SKM-1 treated with dmso at 0.1 percent for 144 hours (cell line): ENCODE results near the gene ARGLU1.

Experiments used
- DNase-seq: peaks from one replicate; lab custom pipeline; 2025; ENCODE audit not compliant: unreplicated experiment; lab: John Stamatoyannopoulos, UW

ARGLU1 gene

DNA sequence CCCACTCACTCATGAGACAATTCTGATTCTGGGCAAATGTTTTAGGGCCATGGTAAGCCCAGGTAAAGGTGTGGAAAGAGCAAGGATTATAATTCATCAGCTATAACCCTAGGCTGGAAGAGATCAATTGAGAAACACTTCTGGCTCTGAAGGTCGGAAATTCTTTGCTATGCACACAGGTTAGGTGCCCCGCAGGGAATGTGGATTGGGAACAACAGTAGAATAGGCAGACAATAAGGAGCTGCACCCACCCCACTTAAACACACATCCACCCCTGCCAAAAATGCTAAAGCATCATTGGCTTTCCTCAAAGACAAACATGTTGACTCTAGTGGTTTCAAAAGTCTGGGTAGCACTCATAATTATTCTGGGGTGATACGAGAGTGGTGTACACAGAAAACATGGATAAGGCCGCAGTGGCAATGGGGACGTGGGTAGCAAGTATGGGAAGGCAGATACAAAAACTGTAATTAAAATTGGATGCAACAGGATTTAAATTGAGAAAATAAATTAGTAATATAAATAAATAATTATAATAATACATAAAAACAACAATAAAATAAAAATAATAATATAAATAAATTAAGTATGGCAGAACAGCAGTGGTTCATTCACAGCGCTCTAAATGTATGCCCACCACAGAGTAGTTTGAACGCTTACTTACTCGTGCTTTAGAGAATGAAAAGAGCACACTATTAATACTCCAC lies 41.0 kb downstream of the ARGLU1 start:
- no peak for DNase-seq

DNA sequence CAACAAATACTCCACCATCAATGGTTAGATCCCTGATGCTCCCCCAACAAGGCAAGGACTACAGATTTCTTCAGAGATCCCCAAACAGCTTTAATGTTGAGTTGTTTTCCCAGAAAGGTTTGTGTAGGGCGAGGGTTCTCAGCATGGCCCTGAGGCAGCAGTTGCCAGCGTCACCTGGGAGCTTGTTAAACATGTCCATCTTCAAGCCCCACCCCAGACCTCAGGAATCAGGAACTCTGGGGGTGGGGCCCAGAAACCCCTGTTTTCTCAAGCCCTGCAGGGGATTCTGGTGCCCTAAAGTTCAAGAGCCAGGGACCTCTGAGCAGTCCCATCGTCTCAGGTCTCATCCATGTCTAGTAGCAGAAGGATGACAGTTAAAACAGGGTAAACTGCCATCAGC lies 42.1 kb downstream of the ARGLU1 start:
- no peak for DNase-seq

DNA sequence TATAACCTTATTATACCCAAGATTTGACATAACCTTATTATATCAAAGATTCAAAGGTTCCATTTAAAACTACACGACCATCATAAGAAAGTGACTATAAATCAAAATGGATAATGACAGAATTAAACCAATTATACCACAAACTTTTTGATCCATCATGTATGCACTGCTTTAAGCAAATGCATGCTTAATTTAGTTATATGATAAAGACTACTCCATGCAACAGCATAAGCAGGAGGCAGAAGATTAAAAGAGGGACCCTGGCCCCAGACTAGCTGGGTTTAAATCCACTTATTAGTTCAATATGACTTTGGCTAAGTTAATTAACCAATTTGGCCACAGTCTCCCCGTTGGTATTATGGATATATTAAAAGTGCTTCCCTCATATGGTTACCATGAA lies 43.8 kb downstream of the ARGLU1 start:
- DNase-seq: no peak

DNA sequence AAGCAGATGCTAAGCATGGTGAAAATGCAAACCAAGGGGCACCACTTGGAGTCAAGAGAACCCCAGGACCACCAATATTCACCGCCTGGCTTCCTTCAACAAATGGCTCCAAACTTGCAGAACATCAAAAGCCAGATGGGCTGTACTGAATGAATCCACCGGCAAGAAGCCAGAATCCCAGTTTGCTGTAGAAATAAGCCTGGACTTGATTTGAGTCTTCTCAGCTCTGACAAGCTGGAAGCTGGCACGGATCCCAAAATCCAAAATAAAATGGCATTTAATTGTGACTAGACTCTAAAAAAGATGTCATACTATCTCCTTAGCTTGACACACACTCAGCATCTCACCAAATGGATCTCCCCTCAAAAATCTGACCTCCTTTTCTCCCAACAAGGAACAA lies 44.4 kb downstream of the ARGLU1 start:
- DNase-seq: no peak

DNA sequence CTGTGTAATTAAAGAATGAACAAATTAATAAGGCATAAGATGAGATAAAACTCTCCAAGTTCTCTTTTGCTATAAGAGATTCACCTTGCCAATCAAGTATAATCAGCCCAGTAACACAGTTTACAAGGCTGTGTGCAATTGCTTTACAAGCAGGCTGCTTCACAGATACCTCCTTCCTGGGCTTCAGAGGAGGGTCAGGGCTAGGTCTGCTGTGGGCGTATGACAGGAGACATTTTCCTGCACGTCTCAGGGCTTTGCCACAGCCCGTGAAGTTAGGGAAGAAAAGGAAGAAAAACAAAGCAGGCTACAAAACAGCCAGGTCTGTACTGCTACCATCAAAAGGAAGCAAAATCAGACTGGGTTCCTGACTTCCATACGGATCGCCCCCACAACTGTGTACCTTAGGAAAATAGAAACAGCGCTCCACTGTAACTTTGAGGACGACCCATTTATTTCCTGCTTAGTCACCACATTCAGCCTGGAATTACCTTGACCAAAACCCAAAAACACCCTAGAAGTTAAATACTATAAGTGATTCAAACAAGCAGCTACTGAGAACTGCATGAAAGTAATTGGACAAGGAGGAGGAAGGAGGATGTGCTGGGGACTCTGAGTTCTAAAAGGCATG lies 44.9 kb downstream of the ARGLU1 start:
- DNase-seq: no peak

DNA sequence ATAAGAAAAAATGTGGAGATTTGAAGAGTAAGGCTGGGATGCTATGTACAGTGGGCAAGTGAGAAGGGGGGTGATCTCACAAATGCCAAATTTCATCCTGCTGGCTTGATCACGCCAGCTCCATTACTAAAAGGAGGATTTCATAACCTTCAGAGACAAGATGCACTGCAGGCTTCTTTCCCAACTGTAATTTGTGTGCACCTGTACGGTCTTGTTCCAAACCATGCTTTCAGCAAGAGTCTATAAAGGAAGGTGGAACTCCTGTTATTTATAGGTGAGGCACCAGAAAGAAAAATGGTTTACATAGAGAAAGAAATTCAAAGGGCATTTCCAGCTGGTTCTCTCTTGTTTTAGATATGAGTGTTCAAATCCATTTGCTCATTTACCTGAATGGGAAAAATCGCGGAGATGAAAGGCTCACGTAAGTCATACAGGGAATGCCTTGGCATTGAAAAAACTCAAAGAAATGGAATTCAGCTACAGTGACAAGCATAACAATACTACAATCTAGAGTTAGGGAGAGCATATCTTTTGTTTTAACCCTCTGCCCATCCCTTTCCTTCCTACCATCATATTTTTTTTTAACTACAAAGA lies 45.7 kb downstream of the ARGLU1 start:
- DNase-seq: no peak

DNA sequence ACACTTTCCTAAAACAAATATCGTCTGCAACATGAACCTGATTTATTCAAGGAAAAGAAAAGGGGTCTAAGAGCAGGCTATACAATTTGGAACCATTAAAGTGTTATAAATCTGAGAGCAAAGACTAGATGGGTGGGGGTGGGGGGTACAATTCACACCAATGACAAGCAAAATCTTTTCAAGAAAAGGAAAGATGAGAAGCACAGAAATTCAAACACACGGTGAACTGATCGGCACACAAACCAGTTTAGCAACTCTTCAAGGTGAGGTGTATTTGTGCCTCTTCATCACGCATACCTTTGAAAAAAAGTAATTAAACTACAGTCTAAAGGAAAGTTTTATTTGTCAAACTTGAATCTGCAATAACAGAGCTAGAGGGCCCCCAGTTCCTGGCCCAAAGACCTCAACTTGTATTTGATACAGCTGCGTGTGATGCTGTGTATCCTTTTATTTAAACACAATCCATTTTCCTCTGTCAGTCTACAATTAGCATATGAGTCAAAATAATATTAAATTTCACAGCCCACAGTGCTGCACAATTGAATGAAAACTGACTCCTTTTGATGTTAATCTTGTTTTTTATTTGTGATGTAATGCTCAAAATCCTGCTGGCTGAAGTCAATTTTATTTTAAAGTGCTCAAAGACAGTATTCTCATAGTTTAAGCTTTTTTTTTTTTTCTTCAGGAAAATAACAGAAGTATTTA lies 46.7 kb downstream of the ARGLU1 start:
- no peak for DNase-seq

DNA sequence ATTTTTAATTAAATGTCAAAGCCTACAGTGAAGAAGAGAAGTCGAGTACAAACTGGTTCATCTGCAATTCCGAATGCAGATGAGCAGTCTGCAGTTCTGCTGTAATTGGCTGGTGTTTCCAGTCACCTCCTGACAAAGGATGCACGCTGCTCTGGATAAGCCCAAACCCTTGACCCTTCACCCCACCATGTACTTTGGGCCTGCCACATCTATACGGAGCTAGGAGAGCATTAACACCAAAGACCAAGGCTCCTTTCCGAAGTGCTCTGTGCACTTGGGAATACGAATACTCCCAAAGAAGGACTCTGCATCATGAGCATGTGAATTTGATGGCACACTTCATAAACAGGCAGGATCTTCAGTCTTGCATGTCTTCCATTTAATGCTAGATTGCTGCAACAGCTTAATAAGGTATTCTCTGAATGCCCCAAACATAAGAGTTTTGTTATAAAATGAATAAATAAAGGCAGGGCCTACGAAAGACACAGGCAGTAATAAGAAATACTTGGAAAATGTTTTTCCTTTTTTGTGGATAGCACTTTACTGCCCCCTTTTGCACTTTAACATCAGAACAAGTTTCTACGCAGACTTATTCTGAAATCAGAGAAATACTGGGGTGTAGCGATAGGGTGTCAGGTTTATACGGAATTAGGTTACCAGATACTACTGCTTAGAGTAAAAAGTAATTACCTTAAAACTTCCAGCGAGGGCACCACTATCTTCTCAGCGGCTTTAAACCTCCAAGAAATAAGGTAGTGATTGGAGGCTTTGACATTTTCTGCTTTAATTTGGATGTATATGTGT lies 47.5 kb downstream of the ARGLU1 start:
- DNase-seq: no peak

DNA sequence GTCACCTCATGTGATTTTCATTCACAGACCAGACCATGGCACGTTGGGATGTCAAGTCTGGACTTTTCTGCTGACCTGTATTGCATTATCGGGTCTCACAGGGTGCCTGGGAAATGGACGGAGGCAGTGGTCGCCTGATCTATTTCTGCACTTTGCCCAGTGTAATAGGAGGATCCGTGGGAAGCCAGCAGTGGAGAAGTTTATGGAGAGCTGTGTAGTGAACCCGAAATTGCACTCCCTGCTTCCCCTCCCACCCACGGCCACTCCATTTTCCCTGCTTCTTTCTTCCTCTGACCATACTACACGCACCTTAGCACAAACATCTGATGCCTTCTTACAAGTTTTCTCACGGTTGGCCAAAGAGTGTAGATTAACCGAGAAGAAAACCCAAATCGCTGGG lies 49.4 kb downstream of the ARGLU1 start:
- no peak for DNase-seq

DNA sequence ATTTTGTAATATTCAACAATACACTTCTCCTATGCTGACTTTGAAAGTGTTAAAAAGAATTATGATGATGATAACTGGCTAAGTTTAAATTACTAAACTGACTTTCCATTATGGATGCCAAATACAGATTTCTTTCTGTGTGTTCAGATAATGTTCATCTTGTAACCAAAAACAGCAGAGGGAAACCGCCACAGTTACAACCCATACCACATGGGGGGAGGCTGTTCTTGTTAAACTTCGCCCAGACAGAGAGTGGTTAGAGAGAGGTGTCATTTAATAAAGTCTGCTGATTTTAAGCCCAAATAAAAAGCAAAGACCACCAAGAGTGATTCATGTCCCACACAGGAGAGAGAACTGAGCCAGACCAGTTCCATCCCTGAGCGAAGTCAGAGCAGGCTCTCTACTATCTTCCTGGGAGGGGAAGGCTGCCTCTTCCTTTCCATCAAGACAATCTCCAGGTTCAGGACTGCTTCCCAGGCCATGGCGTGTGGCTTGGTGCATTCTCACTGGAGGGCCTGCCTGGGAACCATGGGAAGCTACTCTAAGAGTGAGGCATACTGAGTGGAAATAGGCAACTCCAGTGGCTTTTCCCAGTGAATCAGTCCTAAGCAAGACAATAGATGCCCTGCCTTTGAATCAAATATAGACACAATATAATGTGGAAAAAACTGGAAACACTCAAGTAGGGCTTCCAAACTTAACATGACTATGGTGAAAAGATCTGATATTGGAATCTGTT lies 50.7 kb downstream of the ARGLU1 start:
- DNase-seq: no peak

DNA sequence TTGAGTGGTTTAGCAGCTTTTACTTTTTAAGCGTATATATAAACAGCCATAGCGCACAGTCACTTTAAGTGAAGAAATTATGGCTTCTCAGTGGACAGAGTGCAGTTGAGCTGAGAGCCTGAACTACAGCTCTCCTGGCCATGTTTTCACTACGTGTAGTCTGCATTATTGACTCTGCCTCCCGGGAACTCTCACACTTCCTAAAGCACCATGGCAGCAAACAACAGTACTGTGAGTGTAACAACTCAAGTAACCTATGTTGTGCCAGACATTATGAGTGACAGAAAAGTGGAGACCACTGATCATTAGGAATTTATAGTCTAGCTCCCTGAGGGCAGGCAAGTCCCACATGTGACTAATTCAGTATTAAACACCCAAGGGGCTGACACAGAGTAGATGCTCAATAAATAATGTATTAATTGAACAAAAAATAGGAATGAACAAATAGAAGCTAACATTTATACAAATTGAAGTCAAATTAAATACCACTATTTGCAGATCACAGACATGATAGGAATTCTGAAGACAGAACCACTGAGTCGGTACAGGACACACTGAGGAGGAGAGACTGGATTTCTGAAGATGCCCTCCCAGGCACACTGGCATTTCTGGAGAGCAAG lies 52.2 kb downstream of the ARGLU1 start:
- no peak for DNase-seq

DNA sequence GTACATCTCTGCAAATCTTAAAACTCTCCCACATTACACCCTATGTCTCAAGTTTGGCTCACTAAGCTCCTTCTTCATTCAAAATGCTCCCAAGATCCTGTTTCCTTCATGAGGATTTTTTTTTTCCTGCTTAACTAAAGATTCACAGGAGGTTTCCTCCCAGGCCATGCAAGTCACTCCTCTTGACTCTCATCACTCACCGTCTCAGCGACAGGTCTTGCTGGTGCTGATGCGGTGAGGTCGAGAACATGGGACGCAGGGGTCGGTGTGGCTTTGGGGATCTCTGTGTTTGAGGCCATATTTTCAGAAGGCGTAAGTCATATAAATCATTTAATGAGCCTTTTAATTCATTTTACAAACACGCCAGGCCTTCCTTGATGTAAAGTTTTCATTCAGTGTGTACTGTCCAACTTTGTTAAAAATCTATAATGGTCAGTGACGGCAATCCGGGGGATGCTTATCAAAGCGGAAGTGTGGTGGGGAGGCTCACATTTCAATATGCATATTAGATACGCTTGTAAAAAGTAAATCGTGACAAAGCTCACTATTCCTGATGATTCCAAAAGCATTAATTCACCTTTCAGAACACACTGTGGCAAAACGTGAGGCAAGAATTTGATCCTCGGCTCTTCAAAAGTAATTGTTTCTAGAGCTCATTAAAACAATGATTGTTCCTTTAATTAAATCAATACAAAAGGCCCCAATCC lies 52.9 kb downstream of the ARGLU1 start:
- no peak for DNase-seq

DNA sequence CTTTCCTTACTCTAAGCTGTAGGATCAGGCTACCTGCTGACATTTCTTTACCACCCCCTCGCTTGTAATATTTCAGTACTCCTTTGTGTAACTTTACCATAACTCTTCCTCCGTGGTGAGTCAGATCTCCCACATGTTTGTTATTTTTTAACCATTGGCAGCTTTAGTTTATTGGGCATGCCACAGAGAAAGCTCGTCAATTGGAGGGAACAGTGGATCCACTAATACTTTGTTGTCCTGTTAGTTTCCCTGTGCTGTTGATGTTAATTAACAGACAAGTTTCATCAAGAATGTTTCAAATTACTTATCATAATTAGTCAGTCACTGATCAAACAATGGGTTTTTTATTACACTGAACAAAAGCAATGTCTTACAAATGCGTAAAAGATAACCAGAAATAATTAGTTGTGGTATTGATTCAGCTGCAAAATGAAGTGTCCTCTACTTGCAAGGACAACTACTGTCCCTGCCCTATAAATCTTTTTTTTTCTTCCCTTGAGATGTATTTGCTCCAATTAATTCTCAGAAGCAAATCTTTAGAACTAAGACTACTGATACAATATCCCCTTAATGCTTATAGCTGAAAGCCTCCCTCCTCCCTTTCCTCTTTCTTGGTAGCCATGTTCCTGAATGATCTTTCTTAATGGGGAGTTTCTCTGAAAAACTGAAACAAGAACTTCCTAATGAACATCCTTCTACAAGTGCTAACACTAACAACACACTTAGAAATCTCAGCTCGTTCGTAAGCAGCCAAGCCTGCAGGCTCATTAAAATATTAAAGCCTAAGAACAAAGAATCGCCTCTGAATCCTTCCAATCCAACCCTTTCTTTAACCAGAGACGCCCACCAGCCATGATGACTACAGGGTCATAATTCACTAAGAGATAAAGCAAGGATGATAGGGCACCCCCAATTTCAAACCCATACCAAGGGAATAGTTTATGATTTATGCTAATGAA lies 54.6 kb downstream of the ARGLU1 start:
- DNase-seq: no peak

DNA sequence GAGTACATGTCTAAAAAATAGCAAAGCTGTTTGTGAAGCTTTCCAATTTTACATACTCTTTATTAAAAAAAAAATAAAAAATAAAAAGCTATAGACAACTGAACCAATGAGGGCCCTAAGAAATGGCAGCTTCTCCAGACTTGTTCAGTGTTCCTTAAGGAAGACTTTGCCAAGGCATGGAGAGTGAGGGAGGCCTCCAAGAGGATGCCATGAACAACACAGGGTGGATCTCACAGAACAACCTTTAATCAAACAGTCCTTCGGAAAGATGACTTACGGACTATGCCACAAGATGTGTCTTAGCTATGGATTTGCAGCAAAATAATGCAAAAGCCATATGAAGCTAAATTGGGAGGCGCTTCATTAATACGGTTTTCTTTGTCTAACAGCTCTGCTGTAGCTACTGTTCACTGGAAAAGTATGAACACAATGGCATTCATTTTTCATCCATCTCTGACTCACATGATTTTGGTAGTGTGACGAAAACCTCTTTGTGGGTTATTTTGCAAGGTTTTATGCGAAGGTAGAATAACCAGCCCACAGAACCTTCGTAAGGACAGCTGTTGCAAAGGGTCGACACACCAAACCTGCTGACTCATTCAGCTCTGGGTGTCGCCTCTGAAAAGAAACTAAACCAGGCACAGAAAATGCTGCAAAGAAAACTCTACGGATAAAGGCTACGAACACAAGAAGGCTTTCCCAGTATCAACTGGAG lies 60.2 kb downstream of the ARGLU1 start:
- peak; percentile 43 for DNase-seq

DNA sequence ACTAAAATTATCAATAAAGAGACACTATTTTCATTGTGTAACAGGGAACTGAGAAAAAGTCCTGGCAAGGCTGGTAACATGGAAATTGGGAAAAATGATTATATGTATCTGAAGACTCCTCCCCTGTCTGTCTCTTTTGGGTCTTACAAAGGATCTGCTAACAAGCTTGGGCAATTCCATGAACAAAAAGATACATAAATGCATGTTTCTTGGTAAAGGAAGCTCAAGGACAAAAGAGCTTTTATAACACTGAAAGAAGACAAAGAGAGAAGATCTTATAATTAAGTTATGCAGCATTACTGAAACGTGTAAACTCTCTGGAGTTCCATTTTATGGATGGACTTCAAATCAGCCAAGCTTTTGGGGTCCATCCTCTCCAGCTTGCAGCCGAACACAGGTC lies 61.7 kb downstream of the ARGLU1 start:
- no peak for DNase-seq

DNA sequence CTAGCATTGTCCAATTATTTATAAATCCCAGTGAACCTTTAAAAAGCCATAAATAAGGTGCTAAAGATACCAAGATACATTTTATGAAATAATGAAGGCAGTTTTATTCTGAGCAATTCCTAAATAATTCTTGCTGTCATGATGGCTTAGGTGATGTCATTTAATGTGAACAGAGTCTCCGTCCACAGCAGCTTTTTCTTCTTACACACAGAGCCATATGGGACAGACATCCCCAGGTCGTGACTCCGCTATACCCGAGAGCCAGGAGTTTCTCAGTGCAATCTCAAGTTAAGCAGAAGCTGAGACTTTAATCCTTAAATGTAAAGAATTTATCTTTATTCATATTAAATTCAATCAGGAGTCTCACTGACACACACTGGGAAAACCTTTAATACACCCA lies 62.2 kb downstream of the ARGLU1 start:
- DNase-seq: no peak

DNA sequence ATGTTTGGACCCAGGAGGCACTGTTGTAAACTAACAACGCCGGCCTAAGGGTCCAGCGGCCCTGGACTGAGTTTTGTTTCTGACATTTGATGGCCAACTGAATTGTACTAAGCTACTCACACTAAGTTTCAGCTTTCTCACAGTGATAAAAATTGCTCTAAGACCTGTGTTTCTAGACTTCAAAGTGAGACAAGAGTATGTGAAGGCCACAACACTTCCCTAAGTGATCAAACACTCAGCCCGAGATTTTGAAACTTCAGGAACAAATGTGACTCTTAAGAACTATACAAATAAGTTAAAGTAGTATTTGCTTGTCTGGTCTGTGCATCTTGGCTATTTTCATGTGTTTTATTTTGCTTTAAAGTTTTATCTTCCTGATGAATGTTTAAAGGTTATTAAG lies 62.6 kb downstream of the ARGLU1 start:
- no peak for DNase-seq
